Measurements from ENCODE around the gene ESAM. TPM values are rescaled to one million over a fixed set of nuclear protein-coding genes. Genes with fewer than 3 reads are reported as not detected.

Gene ESAM
- total and polyA plus RNA-seq, 3 experiments from 2014 or later = 0.35 to 0.77 TPM; not detected in 1

DNA sequence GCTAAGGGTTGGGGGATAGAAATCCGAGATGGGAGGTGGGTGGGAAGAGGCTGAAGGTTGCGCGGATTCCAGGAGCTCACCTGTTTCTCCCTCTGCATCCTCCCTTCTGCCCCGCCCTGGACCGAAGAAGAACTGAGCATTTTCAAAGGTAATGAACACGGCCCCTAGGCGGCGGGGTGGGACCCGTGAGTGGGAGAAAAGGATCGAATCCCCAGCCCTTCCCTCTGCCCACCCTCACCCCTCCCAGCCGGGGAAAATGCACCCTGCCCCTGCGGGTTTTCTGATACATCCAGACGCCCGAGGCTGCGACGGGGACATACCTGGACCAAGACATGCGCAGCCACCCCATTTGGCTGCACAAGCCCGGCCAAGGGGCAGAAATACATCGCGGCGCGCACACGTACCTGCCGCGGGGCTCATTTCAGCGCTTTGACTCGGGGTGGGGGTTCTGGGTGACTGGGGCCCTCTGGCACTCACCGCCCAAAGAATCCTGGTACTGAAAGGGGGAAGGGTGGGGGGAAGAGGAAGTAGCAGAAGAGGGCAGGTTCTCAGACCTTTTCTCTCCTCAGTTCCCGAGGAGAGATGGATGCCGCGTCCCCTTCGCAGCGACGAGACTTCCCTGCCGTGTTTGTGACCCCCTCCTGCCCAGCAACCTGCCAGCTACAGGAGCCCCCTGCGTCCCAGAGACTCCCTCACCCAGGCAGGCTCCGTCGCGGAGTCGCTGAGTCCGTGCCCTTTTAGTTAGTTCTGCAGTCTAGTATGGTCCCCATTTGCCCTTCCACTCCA lies 16.1 kb downstream of the ESAM start:
- Histone ChIP-seq H3K4me1 (ENCODE audit: insufficient read depth, low read length) (peaks cover 11% of the 10 kb centered on the region), H3K27ac (ENCODE audit: low read depth, low read length) (peak overlapping the region; percentile 76)
- peak overlapping the region; percentile 46 to 93 (median 90) for H3K27ac Mint-ChIP-seq

DNA sequence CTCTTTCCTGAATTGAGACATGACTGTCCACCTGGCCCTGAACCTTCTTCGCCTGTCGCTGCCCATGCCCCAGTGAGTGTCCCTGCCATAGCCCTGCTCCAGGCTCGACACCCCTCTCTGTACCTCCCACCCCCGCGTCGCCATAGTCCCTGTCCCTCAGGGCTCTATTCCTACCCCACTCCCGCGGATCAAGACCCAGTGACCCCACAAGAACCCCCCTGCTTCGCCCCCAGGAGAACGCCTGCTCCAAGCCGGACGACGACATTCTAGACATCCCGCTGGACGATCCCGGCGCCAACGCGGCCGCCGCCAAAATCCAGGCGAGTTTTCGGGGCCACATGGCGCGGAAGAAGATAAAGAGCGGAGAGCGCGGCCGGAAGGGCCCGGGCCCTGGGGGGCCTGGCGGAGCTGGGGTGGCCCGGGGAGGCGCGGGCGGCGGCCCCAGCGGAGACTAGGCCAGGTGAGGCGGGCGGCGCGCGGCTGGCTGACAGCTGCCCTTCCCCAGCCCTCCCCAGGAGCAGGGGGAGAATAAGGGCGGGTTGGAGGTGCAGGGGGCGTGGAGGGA lies 16.7 kb downstream of the ESAM start:
- H3K27ac ChIP-seq (ENCODE audit: low read depth, low read length) = no peak overlapping the region
- DNase-seq = no peak
- peaks cover 0 to 6% (median 0%) of the 10 kb centered on the region in 3 donors for H3K36me3 Mint-ChIP-seq
- ChIA-PET POLR2A (interaction anchor here (1.3 kb wide), 1 partner anchor 824 kb away, joined by 4 read pairs; the partner anchor contains the start of gene EI24), CTCF (interaction anchor here (1.0 to 6.2 kb wide), 8 partner anchors 13 to 102 kb away, joined by 3 to 73 read pairs (median 11); partner anchors contain the start of genes ESAM and MSANTD2)
- H3K36me3 ChIP-seq (ENCODE audit: insufficient read depth, low read length) = no peaks in the 10 kb centered on the region
- H3K9me3 Mint-ChIP-seq = no peaks in the 10 kb centered on the region
- peaks cover 12 to 20% (median 13%) of the 10 kb centered on the region in 3 donors for H3K4me1 Mint-ChIP-seq
- peaks cover 18% of the 10 kb centered on the region for H3K4me1 ChIP-seq (ENCODE audit: insufficient read depth, low read length)
- no peak overlapping the region for H3K4me3 ChIP-seq (ENCODE audit: low read length)
- peak overlapping the region in 2 of 8 donors; percentile 34 to 78 for H3K27ac Mint-ChIP-seq
- peaks cover 16 to 20% of the 10 kb centered on the region in 2 donors for H3K27me3 Mint-ChIP-seq
- H3K4me3 Mint-ChIP-seq = peak overlapping the region; percentile 62 to 97 (median 75)
- no peaks in the 10 kb centered on the region for H3K27me3 ChIP-seq (ENCODE audit: insufficient read depth, low read length, poor library complexity, severe bottlenecking)
- no peaks in the 10 kb centered on the region for H3K9me3 ChIP-seq (ENCODE audit: low read length)

More for the DNA sequence above, 16.1 kb downstream of the ESAM start:
- H3K27me3 ChIP-seq (ENCODE audit: insufficient read depth, low read length, poor library complexity, severe bottlenecking) = no peaks in the 10 kb centered on the region
- H3K27me3 Mint-ChIP-seq = peaks cover 14 to 19% of the 10 kb centered on the region in 2 donors
- H3K4me1 Mint-ChIP-seq = peaks cover 6 to 14% (median 7%) of the 10 kb centered on the region in 3 donors
- no peaks in the 10 kb centered on the region for H3K9me3 ChIP-seq (ENCODE audit: low read length)
- H3K36me3 ChIP-seq (ENCODE audit: insufficient read depth, low read length) = no peaks in the 10 kb centered on the region
- H3K4me3 ChIP-seq (ENCODE audit: low read length) = peak overlapping the region; percentile 97
- H3K4me3 Mint-ChIP-seq = peak overlapping the region; percentile 90 to 97 (median 95)
- H3K36me3 Mint-ChIP-seq = peaks cover 0 to 6% (median 0%) of the 10 kb centered on the region in 3 donors
- POLR2A ChIA-PET = interaction anchor here (1.0 to 1.5 kb wide), 7 partner anchors 12 to 823 kb away, joined by 4 to 23 read pairs (median 7); partner anchors contain the start of genes EI24, MSANTD2, SIAE and SPA17
- H3K9me3 Mint-ChIP-seq = no peaks in the 10 kb centered on the region
- peak in 1 of 5 donors; percentile 15 for DNase-seq
- CTCF ChIA-PET = interaction anchor here (0.5 to 6.2 kb wide), 26 partner anchors 9 to 123 kb away, joined by 3 to 73 read pairs (median 4); partner anchors contain the start of genes ESAM, MSANTD2, SIAE and SPA17

DNA sequence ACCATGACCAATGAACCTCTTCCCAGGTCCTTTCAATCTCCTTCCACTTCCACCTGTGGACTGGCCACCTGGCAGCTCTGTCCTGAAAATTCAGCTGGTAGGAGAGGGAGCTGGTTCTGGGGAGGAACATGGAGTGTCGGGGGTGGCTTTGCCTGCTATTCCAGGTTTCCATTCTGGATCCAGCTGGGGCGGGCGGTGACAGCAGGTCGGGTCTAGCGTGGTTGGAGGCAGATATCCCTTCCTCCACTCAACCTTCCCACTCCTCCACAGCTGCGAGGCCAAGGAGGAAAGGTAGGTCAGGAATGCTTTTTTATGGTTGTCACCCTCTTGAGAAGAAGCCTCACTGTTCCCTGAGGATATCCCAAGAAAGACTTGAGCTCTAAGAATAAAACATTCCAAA lies 19.0 kb downstream of the ESAM start:
- H3K9me3 Mint-ChIP-seq = no peaks in the 10 kb centered on the region
- H3K27me3 Mint-ChIP-seq = peaks cover 19 to 28% of the 10 kb centered on the region in 2 donors
- Histone ChIP-seq H3K4me3 (ENCODE audit: low read length) (no peak overlapping the region), H3K4me1 (ENCODE audit: insufficient read depth, low read length) (peaks cover 26% of the 10 kb centered on the region), H3K27me3 (ENCODE audit: insufficient read depth, low read length, poor library complexity, severe bottlenecking) (no peaks in the 10 kb centered on the region), H3K9me3 (ENCODE audit: low read length) (no peaks in the 10 kb centered on the region), H3K36me3 (ENCODE audit: insufficient read depth, low read length) (no peaks in the 10 kb centered on the region), H3K27ac (ENCODE audit: low read depth, low read length) (no peak overlapping the region)
- ChIA-PET POLR2A (no interaction called here), CTCF (interaction anchor here (1.4 to 5.3 kb wide), 3 partner anchors 12 to 57 kb away, joined by 3 to 30 read pairs (median 3); partner anchors contain the start of genes ESAM and MSANTD2)
- H3K27ac Mint-ChIP-seq = no peak overlapping the region
- peak overlapping the region in 2 of 7 donors; percentile 7 to 82 for H3K4me3 Mint-ChIP-seq
- no peak for DNase-seq
- peaks cover 24 to 34% (median 24%) of the 10 kb centered on the region in 3 donors for H3K4me1 Mint-ChIP-seq
- peaks cover 0 to 6% (median 0%) of the 10 kb centered on the region in 3 donors for H3K36me3 Mint-ChIP-seq

DNA sequence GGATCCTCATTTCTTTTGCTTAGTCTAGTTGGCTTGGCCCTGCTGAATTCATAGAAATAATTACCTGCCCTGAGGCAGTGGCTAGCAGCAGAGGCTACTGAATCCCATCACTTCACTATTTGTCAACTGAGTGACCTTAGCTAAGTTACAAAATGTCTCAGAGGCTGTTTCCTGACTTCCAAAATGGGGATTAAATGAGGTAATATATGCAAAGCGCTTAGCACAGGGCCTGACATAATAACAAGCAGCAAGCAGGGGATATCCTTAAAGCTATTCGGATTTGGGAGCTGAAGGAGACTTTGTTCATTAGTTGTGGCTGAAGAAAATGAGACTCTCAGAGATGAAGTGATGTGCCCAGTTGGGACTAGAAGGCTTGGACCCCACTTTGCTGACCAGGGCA lies 19.5 kb downstream of the ESAM start:
- no peaks in the 10 kb centered on the region for H3K9me3 Mint-ChIP-seq
- H3K9me3 ChIP-seq (ENCODE audit: low read length) = no peaks in the 10 kb centered on the region
- H3K4me1 ChIP-seq (ENCODE audit: insufficient read depth, low read length) = peaks cover 26% of the 10 kb centered on the region
- peaks cover 0 to 6% (median 0%) of the 10 kb centered on the region in 3 donors for H3K36me3 Mint-ChIP-seq
- H3K4me1 Mint-ChIP-seq = peaks cover 24 to 34% (median 24%) of the 10 kb centered on the region in 3 donors
- H3K27ac Mint-ChIP-seq = no peak overlapping the region
- POLR2A ChIA-PET = no interaction called here
- H3K27me3 ChIP-seq (ENCODE audit: insufficient read depth, low read length, poor library complexity, severe bottlenecking) = no peaks in the 10 kb centered on the region
- no peak overlapping the region for H3K4me3 ChIP-seq (ENCODE audit: low read length)
- H3K4me3 Mint-ChIP-seq = no peak overlapping the region
- H3K27me3 Mint-ChIP-seq = peaks cover 19 to 28% of the 10 kb centered on the region in 2 donors
- no peaks in the 10 kb centered on the region for H3K36me3 ChIP-seq (ENCODE audit: insufficient read depth, low read length)
- CTCF ChIA-PET = interaction anchor here (1.2 to 5.3 kb wide), 4 partner anchors 12 to 88 kb away, joined by 3 to 30 read pairs (median 3); partner anchors contain the start of genes ESAM and MSANTD2
- no peak overlapping the region for H3K27ac ChIP-seq (ENCODE audit: low read depth, low read length)
- no peak for DNase-seq

DNA sequence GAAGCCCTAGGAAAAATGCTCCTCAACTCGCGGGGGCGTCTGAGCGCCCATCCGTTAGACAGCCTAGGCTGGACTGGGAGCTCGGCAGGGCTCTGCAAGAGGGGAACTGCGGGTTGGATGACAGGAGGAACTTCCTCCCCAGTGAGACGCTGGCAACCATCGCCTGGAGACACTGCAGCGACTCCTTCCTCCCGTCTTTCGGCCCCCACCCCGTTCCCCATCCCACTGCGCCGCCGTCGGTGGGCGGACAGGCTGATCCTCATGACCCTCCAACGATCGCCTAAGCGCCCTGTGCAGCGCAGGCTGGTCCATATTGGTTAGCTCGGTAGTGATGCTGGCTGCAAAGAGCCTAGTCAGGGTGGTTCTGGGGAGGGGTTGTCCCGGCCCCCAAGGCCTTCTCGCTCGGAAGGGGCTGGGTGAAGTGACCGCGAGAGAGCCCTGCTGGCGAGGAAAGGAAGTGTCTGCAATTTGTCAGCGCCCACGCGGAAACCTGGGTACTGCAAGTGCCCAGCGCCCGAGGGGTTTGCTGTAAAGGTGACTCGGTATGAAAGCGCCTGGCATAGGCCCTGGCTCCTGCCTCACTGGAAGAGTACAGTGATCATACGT lies 21.7 kb downstream of the ESAM start:
- H3K4me1 ChIP-seq (ENCODE audit: insufficient read depth, low read length) = peaks cover 17% of the 10 kb centered on the region
- CTCF ChIA-PET = interaction anchor here (1.0 to 5.3 kb wide), 4 partner anchors 12 to 24 kb away, joined by 3 to 30 read pairs (median 4); partner anchors contain the start of genes ESAM and VSIG2
- no peaks in the 10 kb centered on the region for H3K27me3 ChIP-seq (ENCODE audit: insufficient read depth, low read length, poor library complexity, severe bottlenecking)
- peaks cover 19 to 28% of the 10 kb centered on the region in 2 donors for H3K27me3 Mint-ChIP-seq
- H3K9me3 ChIP-seq (ENCODE audit: low read length) = no peaks in the 10 kb centered on the region
- H3K36me3 Mint-ChIP-seq = no peaks in the 10 kb centered on the region
- POLR2A ChIA-PET = interaction anchor here (1.0 kb wide), 1 partner anchor 23 kb away, joined by 4 read pairs; no protein-coding TSS in a partner anchor
- peak overlapping the region; percentile 79 for H3K4me3 ChIP-seq (ENCODE audit: low read length)
- peak overlapping the region in 4 of 8 donors; percentile 38 to 57 (median 46) for H3K27ac Mint-ChIP-seq
- H3K27ac ChIP-seq (ENCODE audit: low read depth, low read length) = no peak overlapping the region
- no peaks in the 10 kb centered on the region for H3K9me3 Mint-ChIP-seq
- peak; percentile 32 to 68 (median 40) for DNase-seq
- H3K36me3 ChIP-seq (ENCODE audit: insufficient read depth, low read length) = no peaks in the 10 kb centered on the region
- H3K4me1 Mint-ChIP-seq = peaks cover 19 to 24% (median 20%) of the 10 kb centered on the region in 3 donors
- peak overlapping the region; percentile 80 to 94 (median 84) for H3K4me3 Mint-ChIP-seq

DNA sequence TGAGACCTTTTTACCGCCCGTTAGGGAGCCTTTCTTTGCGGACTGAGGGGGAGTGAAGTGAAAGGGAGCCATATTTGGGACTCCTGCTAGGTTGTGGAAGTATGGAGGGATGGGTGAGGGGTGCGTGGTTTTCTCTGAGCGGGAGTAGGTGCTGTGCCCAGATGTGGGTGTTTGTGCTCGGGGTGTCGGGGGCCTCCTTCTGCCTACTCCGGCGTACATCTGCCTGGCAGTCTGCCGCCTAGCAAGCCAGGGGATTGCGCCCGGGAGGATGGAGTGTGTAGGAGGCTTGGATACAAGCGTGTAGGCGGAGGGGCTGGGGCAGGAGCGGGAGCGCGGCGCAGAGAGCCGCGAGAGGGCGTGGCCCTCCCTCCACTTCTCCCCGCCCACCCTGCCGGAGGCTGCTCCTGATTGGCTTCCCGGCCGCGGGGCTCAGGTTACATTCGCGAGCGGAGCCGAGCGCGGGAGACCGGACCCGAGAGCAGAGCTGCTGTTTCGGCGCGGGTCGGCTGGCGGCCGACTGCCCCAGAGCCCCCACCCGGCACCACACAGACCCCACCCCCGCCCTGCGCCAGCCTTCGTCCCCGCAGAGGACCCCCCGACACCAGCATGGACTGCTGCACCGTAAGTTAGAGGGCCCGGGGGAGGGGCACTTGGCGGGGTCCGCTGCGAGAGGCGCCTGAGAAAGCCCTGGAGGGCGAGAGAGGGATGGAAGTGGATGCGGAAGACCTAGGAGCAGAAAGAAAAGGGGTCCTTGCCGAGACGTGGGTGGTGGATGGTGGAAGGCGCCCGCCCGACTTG lies 22.4 kb downstream of the ESAM start, which contains the start of gene NRGN:
TSS of gene NRGN (plus strand) at position 464 of the 798 bp plus-strand sequence. CDS start at position 607, 143 bp downstream.
- CTCF ChIA-PET = interaction anchor here (1.0 to 5.3 kb wide), 4 partner anchors 12 to 24 kb away, joined by 3 to 30 read pairs (median 4); partner anchors contain the start of genes ESAM and VSIG2
- Mint-ChIP-seq H3K36me3 (no peaks in the 10 kb centered on the region), H3K27ac (peak within 1 kb of the TSS in 4 of 8 donors; percentile 38 to 95 (median 46)), H3K9me3 (no peaks in the 10 kb centered on the region), H3K4me1 (peaks cover 17 to 20% (median 19%) of the 10 kb centered on the region in 3 donors), H3K27me3 (peaks cover 19 to 28% of the 10 kb centered on the region in 2 donors), H3K4me3 (peak within 1 kb of the TSS; percentile 80 to 94 (median 84))
- Histone ChIP-seq H3K36me3 (ENCODE audit: insufficient read depth, low read length) (no peaks in the 10 kb centered on the region), H3K4me1 (ENCODE audit: insufficient read depth, low read length) (peaks cover 17% of the 10 kb centered on the region), H3K27me3 (ENCODE audit: insufficient read depth, low read length, poor library complexity, severe bottlenecking) (no peaks in the 10 kb centered on the region), H3K27ac (ENCODE audit: low read depth, low read length) (no peak within 1 kb of the TSS), H3K4me3 (ENCODE audit: low read length) (peak within 1 kb of the TSS; percentile 79), H3K9me3 (ENCODE audit: low read length) (no peaks in the 10 kb centered on the region)
- peak; percentile 71 to 85 (median 78) for DNase-seq
- POLR2A ChIA-PET = no interaction called here
